Spleen (tissue), 7 donors: ENCODE results near the gene ERC2.

ENCODE experiments used
- POLR2A ChIP-seq, 3 donors: fragments of 450-650 bp; IDR thresholded peaks; one replicate each; pipeline ENCODE4 v1.5.1; 2017; ENCODE audit warnings: antibody characterized with exemption in 3 of 3, mild to moderate bottlenecking in 1 of 3
- POLR2AphosphoS5 ChIP-seq, 3 donors: sonication (generic); formaldehyde crosslinking; IDR thresholded peaks; one replicate each; pipeline ENCODE4 v1.5.1; 2017; ENCODE audit warnings: antibody characterized with exemption in 3 of 3
- TF ChIP-seq, protein P1 (sequence below), 11 experiments: fragments of 200-600 bp in 7 of 11; fragments of 450-650 bp in 4 of 11; sonication (generic) in 4 of 11; IDR thresholded peaks in 8 of 11; conservative IDR thresholded peaks in 3 of 11; 1 replicate in 7 of 11; 2 replicates in 4 of 11; pipeline versions ENCODE4 v1.4.0 to v1.8.0; 2016 to 2021; ENCODE audit warnings: antibody characterized with exemption in 11 of 11, inconsistent platforms in 4 of 11, mild to moderate bottlenecking in 1 of 11
- donor health status: DM: no; HTN: no; CAD: no; lungs with moderate emphysema.
- donor health status: DM: no; HTN: no; CAD: no.
- donor health status: DM: no; HTN: no; CAD: no.

DNA sequence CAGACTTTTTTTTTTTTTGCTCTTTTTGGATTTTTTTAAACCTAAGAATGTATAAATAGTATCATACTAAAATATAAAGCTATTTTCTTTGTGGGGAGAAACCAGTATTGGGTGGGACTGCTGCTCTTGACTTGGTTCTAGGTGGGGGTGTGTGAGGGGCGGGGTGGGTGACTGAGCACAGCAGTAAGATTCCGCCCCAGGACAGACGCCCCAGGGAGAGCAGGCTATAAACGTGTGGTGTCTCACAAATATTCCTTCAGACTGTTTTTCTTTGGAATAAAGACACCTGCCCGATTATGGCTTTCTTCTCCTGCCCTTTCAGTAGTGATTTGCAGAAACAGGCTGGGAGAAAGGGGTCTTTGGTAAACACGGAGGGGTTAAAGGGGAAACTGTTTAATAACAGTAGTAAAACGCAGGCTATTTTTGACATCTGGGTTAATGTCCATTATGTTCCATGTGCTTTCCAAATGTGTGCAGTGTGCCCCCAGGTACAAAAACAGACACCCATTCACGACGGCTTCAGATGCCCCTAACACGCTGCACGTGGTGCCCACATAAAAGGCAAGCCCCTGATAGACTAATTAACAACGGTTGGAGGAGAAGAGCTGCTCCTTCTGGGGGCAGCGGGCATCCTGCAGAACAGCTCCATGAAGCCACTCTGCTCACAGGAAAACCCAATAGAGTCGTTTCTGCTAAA lies 952.6 kb downstream of the ERC2 start:
- TF ChIP-seq, protein P1, sequence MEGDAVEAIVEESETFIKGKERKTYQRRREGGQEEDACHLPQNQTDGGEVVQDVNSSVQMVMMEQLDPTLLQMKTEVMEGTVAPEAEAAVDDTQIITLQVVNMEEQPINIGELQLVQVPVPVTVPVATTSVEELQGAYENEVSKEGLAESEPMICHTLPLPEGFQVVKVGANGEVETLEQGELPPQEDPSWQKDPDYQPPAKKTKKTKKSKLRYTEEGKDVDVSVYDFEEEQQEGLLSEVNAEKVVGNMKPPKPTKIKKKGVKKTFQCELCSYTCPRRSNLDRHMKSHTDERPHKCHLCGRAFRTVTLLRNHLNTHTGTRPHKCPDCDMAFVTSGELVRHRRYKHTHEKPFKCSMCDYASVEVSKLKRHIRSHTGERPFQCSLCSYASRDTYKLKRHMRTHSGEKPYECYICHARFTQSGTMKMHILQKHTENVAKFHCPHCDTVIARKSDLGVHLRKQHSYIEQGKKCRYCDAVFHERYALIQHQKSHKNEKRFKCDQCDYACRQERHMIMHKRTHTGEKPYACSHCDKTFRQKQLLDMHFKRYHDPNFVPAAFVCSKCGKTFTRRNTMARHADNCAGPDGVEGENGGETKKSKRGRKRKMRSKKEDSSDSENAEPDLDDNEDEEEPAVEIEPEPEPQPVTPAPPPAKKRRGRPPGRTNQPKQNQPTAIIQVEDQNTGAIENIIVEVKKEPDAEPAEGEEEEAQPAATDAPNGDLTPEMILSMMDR (IDR thresholded peaks at IDR 0.05 in 8 of 11, conservative IDR thresholded peaks at IDR 0.05 in 3 of 11): no peak
- TF ChIP-seq POLR2A (IDR thresholded peaks at IDR 0.05) (no peak), POLR2AphosphoS5 (IDR thresholded peaks at IDR 0.05) (no peak)
